ENCODE results near the gene CST8.
A peak's percentile ranks its signal among the peaks of the same experiment; 100 is the strongest.
"Not testable (repeated sequence)": the region's sequence is repeated elsewhere in the genome, so short reads cannot be mapped to it uniquely, and the experiment has no call there.

Gene CST8

GRCh38 chr20:23456873-23457272, 34.0 kb upstream of the CST8 start:
- Mint-ChIP-seq H3K4me3 (no peak overlapping the region), H3K4me1 (peaks cover 17% of the 10 kb centered on the region), H3K27ac (peak overlapping the region; percentile 72 to 89), H3K9me3 (no peaks in the 10 kb centered on the region), H3K27me3 (no peaks in the 10 kb centered on the region)
- no peak for DNase-seq
- ATAC-seq: no peak

DNA sequence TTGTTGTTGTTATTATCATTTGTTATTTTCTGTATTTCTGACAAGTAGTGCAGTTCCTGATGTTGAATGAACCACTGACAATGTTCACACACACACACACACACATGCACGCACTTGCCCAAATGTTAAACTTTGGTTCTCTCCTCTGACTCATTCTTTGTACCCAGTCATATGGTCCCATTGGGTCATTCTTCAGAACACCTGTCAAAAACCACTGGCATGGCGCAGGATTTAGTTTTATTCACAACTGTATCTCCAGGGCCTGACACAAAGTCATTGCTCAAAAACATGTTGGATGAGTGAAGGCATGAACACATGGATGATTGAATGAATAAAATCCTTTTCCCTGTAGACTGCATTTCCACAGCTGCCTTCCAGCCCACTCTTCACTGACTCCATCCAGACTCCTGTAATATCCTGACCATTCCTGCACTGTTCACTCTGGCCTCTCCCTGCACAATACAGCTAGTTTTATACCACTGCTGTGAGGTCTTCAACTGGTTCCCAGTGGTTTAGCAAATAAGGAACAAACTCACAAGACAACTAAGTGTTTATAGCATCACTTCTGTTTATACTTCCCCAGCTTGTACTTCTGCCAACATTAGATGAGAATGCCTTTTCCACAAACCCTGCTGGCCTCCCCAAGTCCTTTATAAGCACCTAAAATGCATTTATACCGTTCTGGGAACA, 31.3 kb upstream of the CST8 start:
- ATAC-seq: no peak
- no peak for DNase-seq
- Mint-ChIP-seq H3K27ac (no peak overlapping the region), H3K27me3 (no peaks in the 10 kb centered on the region), H3K9me3 (peaks cover 4 to 5% of the 10 kb centered on the region in 2 donors), H3K4me1 (peaks cover 17% of the 10 kb centered on the region), H3K4me3 (no peak overlapping the region)

DNA sequence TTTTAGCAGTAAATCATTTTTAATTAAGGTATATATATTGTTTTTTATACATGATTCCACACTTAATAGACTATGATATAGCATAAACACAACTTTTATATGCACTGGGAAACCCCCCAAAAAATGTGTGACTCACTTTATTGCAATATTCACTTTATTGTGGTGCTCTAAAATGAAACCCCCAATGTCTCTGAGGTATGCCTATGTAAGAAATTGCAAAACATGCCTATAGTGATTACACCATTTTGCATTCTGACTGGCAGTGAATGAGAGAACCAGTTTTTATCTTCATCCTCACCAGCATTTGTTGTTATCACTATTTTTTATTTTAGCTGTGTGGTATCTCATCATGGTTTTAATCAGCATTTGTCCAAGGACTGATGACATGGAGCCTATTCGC, 29.7 kb upstream of the CST8 start:
- Mint-ChIP-seq H3K9me3 (peaks cover 10 to 20% of the 10 kb centered on the region in 2 donors), H3K27me3 (no peaks in the 10 kb centered on the region), H3K4me1 (peaks cover 10% of the 10 kb centered on the region), H3K4me3 (no peak overlapping the region), H3K27ac (no peak overlapping the region)
- DNase-seq (no peak), ATAC-seq (peak; percentile 64)

GRCh38 chr20:23466961-23467360, 24.0 kb upstream of the CST8 start:
- H3K27me3 Mint-ChIP-seq, H3K4me3 Mint-ChIP-seq, H3K27ac Mint-ChIP-seq, H3K4me1 Mint-ChIP-seq, ATAC-seq, DNase-seq: not testable (repeated sequence)
- peaks cover 19 to 44% of the 10 kb centered on the region in 2 donors for H3K9me3 Mint-ChIP-seq

- H3K4me1 Mint-ChIP-seq, ATAC-seq, H3K4me3 Mint-ChIP-seq, H3K27ac Mint-ChIP-seq, DNase-seq, H3K27me3 Mint-ChIP-seq: not testable (repeated sequence)
- peaks cover 3 to 15% of the 10 kb centered on the region in 2 donors for H3K9me3 Mint-ChIP-seq
Measured at GRCh38 chr20:23472306-23472705, 18.6 kb upstream of the CST8 start.

DNA sequence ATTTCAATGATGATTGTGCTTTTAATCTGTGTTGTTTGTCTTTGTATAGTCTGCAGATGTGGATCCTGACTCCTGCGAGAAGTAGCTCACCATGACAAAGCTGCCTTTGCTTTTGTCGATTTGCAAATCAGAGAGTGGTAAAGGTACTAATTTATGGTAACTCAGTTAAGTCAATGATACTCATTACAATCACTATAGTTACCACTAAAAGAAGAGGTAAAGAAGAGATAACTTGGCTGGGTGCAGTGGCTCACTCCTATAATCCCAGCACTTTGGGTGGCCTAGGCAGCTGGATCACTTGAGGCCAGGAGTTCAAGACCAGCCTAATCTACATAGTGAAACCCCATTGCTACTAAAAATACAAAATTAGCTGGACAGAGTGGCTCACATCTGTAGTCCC, 17.6 kb upstream of the CST8 start:
- ATAC-seq, H3K9me3 Mint-ChIP-seq, H3K4me3 Mint-ChIP-seq, H3K27ac Mint-ChIP-seq, H3K4me1 Mint-ChIP-seq, H3K27me3 Mint-ChIP-seq, DNase-seq: not testable (repeated sequence)

GRCh38 chr20:23475395-23475794, 15.5 kb upstream of the CST8 start:
- H3K4me1 Mint-ChIP-seq: no peaks in the 10 kb centered on the region
- H3K27ac Mint-ChIP-seq: no peak overlapping the region
- ATAC-seq (no peak), DNase-seq (no peak)
- no peak overlapping the region for H3K4me3 Mint-ChIP-seq
- peaks cover 4% of the 10 kb centered on the region for H3K27me3 Mint-ChIP-seq
- no peaks in the 10 kb centered on the region for H3K9me3 Mint-ChIP-seq

DNA sequence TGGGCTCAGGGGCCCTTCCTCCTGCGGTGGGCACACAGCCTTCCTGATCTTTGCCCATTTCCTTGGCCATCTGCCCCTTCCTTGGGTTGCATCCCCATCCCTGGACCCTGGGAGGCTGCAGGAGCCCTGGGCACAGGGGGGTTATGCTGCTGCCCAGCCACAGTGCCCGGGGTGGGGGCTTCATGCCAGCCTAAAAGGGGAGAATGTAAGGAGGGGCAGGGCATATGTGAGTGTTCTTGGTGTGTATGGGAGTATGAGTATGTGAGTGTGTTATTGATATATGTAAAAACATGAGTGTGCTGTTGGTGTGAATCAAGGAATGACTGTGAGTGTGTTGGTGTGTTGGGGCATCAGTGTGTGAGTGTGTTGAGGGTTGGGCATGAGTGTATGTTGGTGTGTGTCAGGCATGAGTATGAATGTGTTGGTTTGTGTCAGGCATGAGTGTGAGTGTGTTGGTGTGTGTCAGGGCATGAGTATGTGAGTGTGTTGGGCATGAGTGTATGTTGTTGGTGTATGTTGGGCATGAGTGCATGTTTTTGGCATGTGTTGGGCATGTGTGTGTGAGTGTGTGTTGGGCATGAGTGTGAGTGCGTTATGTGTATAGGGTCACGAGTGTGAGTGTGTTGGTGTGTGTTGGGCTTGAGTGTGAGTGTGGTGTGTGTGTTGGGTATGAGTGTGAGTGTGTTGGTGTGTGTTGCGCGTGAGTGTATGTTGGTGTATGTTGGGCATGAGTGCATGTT, 14.7 kb upstream of the CST8 start:
- Mint-ChIP-seq H3K27me3 (peaks cover 5% of the 10 kb centered on the region), H3K27ac (no peak overlapping the region), H3K4me3 (no peak overlapping the region), H3K4me1 (no peaks in the 10 kb centered on the region), H3K9me3 (no peaks in the 10 kb centered on the region)
- ATAC-seq: no peak
- DNase-seq: no peak

DNA sequence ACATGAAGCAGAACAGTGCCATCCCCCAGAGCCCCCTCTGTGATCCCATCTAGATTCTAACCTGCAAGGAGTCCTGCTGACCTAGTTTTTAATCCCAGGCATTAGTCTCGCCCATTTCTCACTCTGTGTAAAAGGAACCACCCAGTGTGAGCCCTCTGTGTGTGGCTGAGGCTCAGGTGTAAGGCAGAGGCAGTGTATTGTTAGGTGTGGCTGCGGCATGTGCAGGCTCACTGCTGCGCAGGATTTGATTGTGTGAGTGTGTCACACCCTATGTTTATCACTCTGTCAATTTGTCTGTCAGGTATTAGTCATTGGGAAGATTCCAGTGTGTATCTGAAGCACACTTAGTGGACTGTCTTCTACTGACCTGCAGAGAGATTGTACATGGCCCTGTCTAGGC, 13.7 kb upstream of the CST8 start:
- Mint-ChIP-seq H3K9me3 (no peaks in the 10 kb centered on the region), H3K27ac (no peak overlapping the region), H3K27me3 (peaks cover 5% of the 10 kb centered on the region), H3K4me3 (no peak overlapping the region), H3K4me1 (no peaks in the 10 kb centered on the region)
- DNase-seq (no peak), ATAC-seq (no peak)

GRCh38 chr20:23479043-23479442, 11.9 kb upstream of the CST8 start:
- Mint-ChIP-seq H3K9me3 (no peaks in the 10 kb centered on the region), H3K4me1 (no peaks in the 10 kb centered on the region), H3K27ac (no peak overlapping the region), H3K4me3 (no peak overlapping the region), H3K27me3 (peaks cover 5% of the 10 kb centered on the region)
- DNase-seq (no peak), ATAC-seq (no peak)

DNA sequence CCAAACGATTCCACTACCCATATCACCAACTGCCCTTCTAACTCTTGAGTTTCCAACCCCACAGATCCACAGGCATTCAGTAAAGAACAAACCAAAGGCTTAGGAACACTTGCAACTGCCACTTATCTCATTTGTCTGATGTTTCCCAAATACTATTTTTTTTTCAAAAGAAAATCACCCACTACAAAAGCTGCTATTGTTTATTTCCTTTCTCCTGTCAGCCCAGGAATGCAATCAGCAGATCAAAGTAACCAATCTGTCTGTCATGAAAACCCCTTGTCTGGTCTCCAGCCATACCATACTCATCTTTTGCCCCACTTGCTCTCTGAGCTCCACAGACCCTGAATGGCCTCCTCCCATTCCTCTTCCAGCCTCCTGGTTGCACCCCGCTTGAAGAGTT, 8.8 kb upstream of the CST8 start:
- no peaks in the 10 kb centered on the region for H3K9me3 Mint-ChIP-seq
- no peak overlapping the region for H3K27ac Mint-ChIP-seq
- H3K4me3 Mint-ChIP-seq: no peak overlapping the region
- DNase-seq (no peak), ATAC-seq (no peak)
- no peaks in the 10 kb centered on the region for H3K4me1 Mint-ChIP-seq
- H3K27me3 Mint-ChIP-seq: peaks cover 5% of the 10 kb centered on the region

- ATAC-seq (no peak), DNase-seq (no peak)
- peaks cover 5% of the 10 kb centered on the region for H3K27me3 Mint-ChIP-seq
- H3K27ac Mint-ChIP-seq: no peak overlapping the region
- H3K4me1 Mint-ChIP-seq: no peaks in the 10 kb centered on the region
- no peak overlapping the region for H3K4me3 Mint-ChIP-seq
- H3K9me3 Mint-ChIP-seq: no peaks in the 10 kb centered on the region
Measured at GRCh38 chr20:23484081-23484480, 6.8 kb upstream of the CST8 start.

- H3K27me3 Mint-ChIP-seq: no peaks in the 10 kb centered on the region
Measured at GRCh38 chr20:23488470-23488869, 2.4 kb upstream of the CST8 start.

GRCh38 chr20:23488996-23489395, 1.9 kb upstream of the CST8 start:
- no peak overlapping the region for H3K27ac Mint-ChIP-seq
- no peak for DNase-seq
- no peaks in the 10 kb centered on the region for H3K27me3 Mint-ChIP-seq
- no peak for ATAC-seq
- peaks cover 8% of the 10 kb centered on the region for H3K4me1 Mint-ChIP-seq
- no peaks in the 10 kb centered on the region for H3K9me3 Mint-ChIP-seq
- no peak overlapping the region for H3K4me3 Mint-ChIP-seq

More at GRCh38 chr20:23488470-23488869, 2.4 kb upstream of the CST8 start:
- H3K27ac Mint-ChIP-seq: no peak overlapping the region
- H3K9me3 Mint-ChIP-seq: no peaks in the 10 kb centered on the region
- ATAC-seq (no peak), DNase-seq (no peak)
- H3K4me1 Mint-ChIP-seq: peaks cover 8% of the 10 kb centered on the region
- no peak overlapping the region for H3K4me3 Mint-ChIP-seq

DNA sequence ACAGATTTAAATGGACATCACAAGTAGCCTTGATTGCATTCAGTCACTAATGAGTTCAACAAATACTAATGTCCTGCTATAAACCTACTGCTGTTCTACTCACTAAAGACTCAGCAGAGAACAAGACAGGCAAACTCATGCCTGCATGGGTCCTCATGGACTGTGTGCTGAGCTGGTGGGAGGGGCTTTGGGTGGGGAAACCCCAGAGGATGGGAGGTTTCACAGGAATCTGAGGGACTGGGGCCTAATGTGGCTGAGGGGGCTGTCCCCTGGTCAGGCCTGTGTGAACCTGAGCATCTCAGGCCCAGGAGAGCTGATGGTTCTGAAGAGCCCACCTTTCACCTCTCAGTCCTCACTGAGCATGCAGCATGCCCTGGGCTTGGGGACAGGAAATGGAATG, 1.4 kb downstream of the CST8 start:
- ATAC-seq: peak; percentile 92
- Mint-ChIP-seq H3K9me3 (peaks cover 6 to 19% of the 10 kb centered on the region in 2 donors), H3K4me3 (no peak overlapping the region), H3K27ac (no peak overlapping the region), H3K4me1 (peaks cover 14% of the 10 kb centered on the region), H3K27me3 (no peaks in the 10 kb centered on the region)
- DNase-seq: peak in 1 of 2 donors; percentile 36

GRCh38 chr20:23493172-23493772, 2.4 kb downstream of the CST8 start:
- ATAC-seq (no peak), DNase-seq (no peak)
- Mint-ChIP-seq H3K4me3 (no peak overlapping the region), H3K27me3 (peaks cover under 1% of the 10 kb centered on the region), H3K4me1 (peaks cover 23% of the 10 kb centered on the region), H3K27ac (no peak overlapping the region), H3K9me3 (peaks cover 14 to 28% of the 10 kb centered on the region in 2 donors)
